ENCODE data around the gene SHROOM1. TPM values are rescaled to one million over a fixed set of nuclear protein-coding genes. Genes with fewer than 3 reads are reported as not detected.

SHROOM1 gene
- total RNA-seq, 2 experiments from 2014 or later: 0.60 to 2.4 TPM

DNA sequence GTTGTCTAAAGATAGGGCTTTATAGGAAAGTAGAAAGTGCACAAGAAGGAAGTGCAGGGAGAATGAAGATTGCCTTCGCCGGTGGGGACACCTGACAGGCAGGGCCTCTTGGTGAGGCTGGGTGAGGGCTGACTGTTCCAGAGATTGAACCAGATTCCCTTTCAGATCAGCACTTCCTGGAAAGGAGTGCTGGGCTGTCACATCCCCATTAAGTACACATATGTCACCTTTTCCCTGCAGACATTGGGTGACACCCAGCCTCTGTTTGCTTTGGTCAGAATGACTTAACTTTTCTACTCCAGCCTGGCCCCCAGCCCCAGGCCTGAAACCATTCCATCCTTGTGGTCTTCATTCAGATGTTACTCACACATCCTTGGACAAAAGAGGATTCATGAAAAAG, 7.4 kb upstream of the SHROOM1 start:
- intact Hi-C loops (cut with micrococcal nuclease; ENCODE audit: unreplicated experiment): loop anchor here (10.0 kb wide), 1 partner anchor 457 kb away; no protein-coding TSS in a partner anchor
- POLR2A ChIA-PET: interaction anchor here (0.6 kb wide), 1 partner anchor 23 kb away, joined by 3 read pairs; no protein-coding TSS in a partner anchor
- no peaks in the 10 kb centered on the region for H3K79me2 ChIP-seq (ENCODE audit: insufficient read depth, low read depth, low read length)
- H3K9me3 ChIP-seq (ENCODE audit: low read length): no peaks in the 10 kb centered on the region
- no peak overlapping the region for H3K4me2 ChIP-seq (ENCODE audit: low read length)
- CTCF ChIA-PET (ENCODE audit: unreplicated experiment): no interaction called here
- no peak for TF ChIP-seq EZH2phosphoT487 (IDR thresholded peaks at IDR 0.05; ENCODE audit: borderline replicate concordance, low read depth, low read length)
- TF ChIP-seq, protein P1, sequence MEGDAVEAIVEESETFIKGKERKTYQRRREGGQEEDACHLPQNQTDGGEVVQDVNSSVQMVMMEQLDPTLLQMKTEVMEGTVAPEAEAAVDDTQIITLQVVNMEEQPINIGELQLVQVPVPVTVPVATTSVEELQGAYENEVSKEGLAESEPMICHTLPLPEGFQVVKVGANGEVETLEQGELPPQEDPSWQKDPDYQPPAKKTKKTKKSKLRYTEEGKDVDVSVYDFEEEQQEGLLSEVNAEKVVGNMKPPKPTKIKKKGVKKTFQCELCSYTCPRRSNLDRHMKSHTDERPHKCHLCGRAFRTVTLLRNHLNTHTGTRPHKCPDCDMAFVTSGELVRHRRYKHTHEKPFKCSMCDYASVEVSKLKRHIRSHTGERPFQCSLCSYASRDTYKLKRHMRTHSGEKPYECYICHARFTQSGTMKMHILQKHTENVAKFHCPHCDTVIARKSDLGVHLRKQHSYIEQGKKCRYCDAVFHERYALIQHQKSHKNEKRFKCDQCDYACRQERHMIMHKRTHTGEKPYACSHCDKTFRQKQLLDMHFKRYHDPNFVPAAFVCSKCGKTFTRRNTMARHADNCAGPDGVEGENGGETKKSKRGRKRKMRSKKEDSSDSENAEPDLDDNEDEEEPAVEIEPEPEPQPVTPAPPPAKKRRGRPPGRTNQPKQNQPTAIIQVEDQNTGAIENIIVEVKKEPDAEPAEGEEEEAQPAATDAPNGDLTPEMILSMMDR (conservative IDR thresholded peaks at IDR 0.05; ENCODE audit: low read length): no peak
- H2AFZ ChIP-seq (ENCODE audit: low read length): no peak overlapping the region
- H3K4me3 ChIP-seq (ENCODE audit: low read depth, low read length, poor library complexity, severe bottlenecking): no peak overlapping the region
- BruUV-seq (replicated peaks): no TSS peak
- no peak for DNase-seq (ENCODE audit: low spot score)
- no peak overlapping the region for H3K27ac ChIP-seq (ENCODE audit: low read depth, low read length, poor library complexity, severe bottlenecking)
- H3K9me2 ChIP-seq (ENCODE audit: insufficient read depth, low read length): no peaks in the 10 kb centered on the region
- H3K4me1 ChIP-seq (ENCODE audit: insufficient read depth, low read length, poor library complexity, severe bottlenecking): no peaks in the 10 kb centered on the region
- no peaks in the 10 kb centered on the region for H4K20me1 ChIP-seq (ENCODE audit: insufficient read depth, low read length)
- no peaks in the 10 kb centered on the region for H3K36me3 ChIP-seq (ENCODE audit: insufficient read depth, low read length)

DNA sequence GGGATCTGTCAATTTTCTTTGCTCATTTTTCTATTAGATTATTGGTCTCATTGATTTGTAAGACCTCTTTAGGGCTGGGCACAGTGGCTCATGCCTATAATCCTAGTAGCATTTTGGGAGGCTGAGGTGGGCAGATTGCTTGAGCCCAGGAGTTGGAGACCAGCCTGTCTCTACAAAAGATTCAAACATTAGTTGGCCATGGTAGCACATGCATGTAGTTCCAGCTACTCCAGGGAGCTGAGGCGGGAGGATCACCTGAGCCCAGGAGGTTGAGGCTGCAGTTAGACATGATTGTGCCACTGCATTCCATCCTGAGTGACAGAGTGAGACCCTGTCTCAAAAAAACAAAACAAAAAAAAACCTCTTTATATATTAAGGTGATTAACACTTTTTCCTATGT, 6.4 kb upstream of the SHROOM1 start:
- Histone ChIP-seq H2AFZ (ENCODE audit: low read length) (no peak overlapping the region), H3K4me2 (ENCODE audit: low read length) (no peak overlapping the region), H4K20me1 (ENCODE audit: insufficient read depth, low read length) (no peaks in the 10 kb centered on the region), H3K27ac (ENCODE audit: low read depth, low read length, poor library complexity, severe bottlenecking) (no peak overlapping the region), H3K4me3 (ENCODE audit: low read depth, low read length, poor library complexity, severe bottlenecking) (no peak overlapping the region), H3K36me3 (ENCODE audit: insufficient read depth, low read length) (no peaks in the 10 kb centered on the region), H3K79me2 (ENCODE audit: insufficient read depth, low read depth, low read length) (no peaks in the 10 kb centered on the region), H3K9me2 (ENCODE audit: insufficient read depth, low read length) (no peaks in the 10 kb centered on the region), H3K4me1 (ENCODE audit: insufficient read depth, low read length, poor library complexity, severe bottlenecking) (no peaks in the 10 kb centered on the region), H3K9me3 (ENCODE audit: low read length) (no peaks in the 10 kb centered on the region)
- no peak for DNase-seq (ENCODE audit: low spot score)
- ChIA-PET CTCF (ENCODE audit: unreplicated experiment) (no interaction called here), POLR2A (no interaction called here)
- TF ChIP-seq, protein P1 (conservative IDR thresholded peaks at IDR 0.05; ENCODE audit: low read length): no peak
- TF ChIP-seq EZH2phosphoT487 (IDR thresholded peaks at IDR 0.05; ENCODE audit: borderline replicate concordance, low read depth, low read length): no peak
- intact Hi-C loops (cut with micrococcal nuclease; ENCODE audit: unreplicated experiment): loop anchor here (10.0 kb wide), 1 partner anchor 458 kb away; no protein-coding TSS in a partner anchor
- BruUV-seq (replicated peaks): no TSS peak

DNA sequence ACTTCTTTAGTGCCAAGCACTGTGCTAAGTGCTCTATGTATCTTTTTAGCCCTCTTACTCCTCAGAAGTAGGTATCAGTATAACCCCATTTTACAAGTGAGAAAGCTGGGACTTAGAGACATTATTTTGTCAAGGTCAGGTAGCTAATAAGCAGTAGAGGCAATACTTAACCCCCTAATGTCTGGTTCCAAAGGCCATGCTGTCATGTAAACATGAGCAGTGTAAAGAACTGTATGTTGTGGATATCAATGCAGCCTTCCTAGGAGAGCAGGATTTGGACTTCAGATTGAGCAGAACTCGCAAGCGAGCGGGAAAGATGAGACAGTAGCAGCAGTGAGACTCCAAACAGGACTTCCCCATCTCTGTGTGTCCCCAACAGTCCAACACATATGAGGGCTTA, 3.6 kb upstream of the SHROOM1 start:
- no TSS peak for BruUV-seq (replicated peaks)
- ChIA-PET CTCF (ENCODE audit: unreplicated experiment) (no interaction called here), POLR2A (interaction anchor here (0.6 to 0.7 kb wide), 2 partner anchors 493 to 822 kb away, joined by 3 read pairs; no protein-coding TSS in a partner anchor)
- H4K20me1 ChIP-seq (ENCODE audit: insufficient read depth, low read length): no peaks in the 10 kb centered on the region
- H3K4me1 ChIP-seq (ENCODE audit: insufficient read depth, low read length, poor library complexity, severe bottlenecking): peaks cover 5% of the 10 kb centered on the region
- no peaks in the 10 kb centered on the region for H3K9me3 ChIP-seq (ENCODE audit: low read length)
- no peaks in the 10 kb centered on the region for H3K36me3 ChIP-seq (ENCODE audit: insufficient read depth, low read length)
- no peak overlapping the region for H2AFZ ChIP-seq (ENCODE audit: low read length)
- no peak overlapping the region for H3K27ac ChIP-seq (ENCODE audit: low read depth, low read length, poor library complexity, severe bottlenecking)
- no peak for DNase-seq (ENCODE audit: low spot score)
- no peak overlapping the region for H3K4me2 ChIP-seq (ENCODE audit: low read length)
- TF ChIP-seq EZH2phosphoT487 (IDR thresholded peaks at IDR 0.05; ENCODE audit: borderline replicate concordance, low read depth, low read length): no peak
- TF ChIP-seq, protein P1 (conservative IDR thresholded peaks at IDR 0.05; ENCODE audit: low read length): no peak
- H3K4me3 ChIP-seq (ENCODE audit: low read depth, low read length, poor library complexity, severe bottlenecking): no peak overlapping the region
- no peaks in the 10 kb centered on the region for H3K79me2 ChIP-seq (ENCODE audit: insufficient read depth, low read depth, low read length)
- intact Hi-C loops (cut with micrococcal nuclease; ENCODE audit: unreplicated experiment): loop anchor here (5.0 to 10.0 kb wide), 2 partner anchors 48 to 461 kb away; no protein-coding TSS in a partner anchor
- H3K9me2 ChIP-seq (ENCODE audit: insufficient read depth, low read length): no peaks in the 10 kb centered on the region
